OCI-LY3 (cell line): ENCODE measurements around the gene STON2.

ENCODE experiments used
- CTCF ChIP-seq: fragments of 200-600, 300-600 bp; sonication (generic); IDR thresholded peaks from 2 replicates; pipeline ENCODE4 v1.5.1; 2014; ENCODE audit warnings: antibody characterized with exemption, low read length, low read depth
- EZH2phosphoT487 ChIP-seq: fragments of 200-600 bp; shearing (Covaris generic); IDR thresholded peaks from 2 replicates; pipeline ENCODE4 v1.6.1; 2018; ENCODE audit warnings: antibody characterized with exemption, mixed run types, low read depth

GRCh38 chr14:81311778-81312177 lies 88.3 kb downstream of the STON2 start:
- no peak for TF ChIP-seq CTCF
- no peak for TF ChIP-seq EZH2phosphoT487
